Epithelial cell of esophagus (primary cell): ENCODE results near the gene GGT7.

Experiments
- DNase-seq: peaks from one replicate; pipeline ENCODE4 v3.0.0; 2010; ENCODE audit warnings: low read depth
- H3K4me3 ChIP-seq: 2 replicates; pipeline ENCODE4 v1.5.1; 2011; ENCODE audit warnings: mild to moderate bottlenecking, low read length, control low read depth
- TF ChIP-seq, protein P1 (sequence below): IDR thresholded peaks from 2 replicates; pipeline ENCODE4 v1.5.1; 2011; ENCODE audit warnings: low read depth, mild to moderate bottlenecking, low read length, control low read depth, inconsistent platforms; ENCODE audit not compliant: insufficient read depth; ENCODE audit errors: missing control alignments

GGT7 gene

DNA sequence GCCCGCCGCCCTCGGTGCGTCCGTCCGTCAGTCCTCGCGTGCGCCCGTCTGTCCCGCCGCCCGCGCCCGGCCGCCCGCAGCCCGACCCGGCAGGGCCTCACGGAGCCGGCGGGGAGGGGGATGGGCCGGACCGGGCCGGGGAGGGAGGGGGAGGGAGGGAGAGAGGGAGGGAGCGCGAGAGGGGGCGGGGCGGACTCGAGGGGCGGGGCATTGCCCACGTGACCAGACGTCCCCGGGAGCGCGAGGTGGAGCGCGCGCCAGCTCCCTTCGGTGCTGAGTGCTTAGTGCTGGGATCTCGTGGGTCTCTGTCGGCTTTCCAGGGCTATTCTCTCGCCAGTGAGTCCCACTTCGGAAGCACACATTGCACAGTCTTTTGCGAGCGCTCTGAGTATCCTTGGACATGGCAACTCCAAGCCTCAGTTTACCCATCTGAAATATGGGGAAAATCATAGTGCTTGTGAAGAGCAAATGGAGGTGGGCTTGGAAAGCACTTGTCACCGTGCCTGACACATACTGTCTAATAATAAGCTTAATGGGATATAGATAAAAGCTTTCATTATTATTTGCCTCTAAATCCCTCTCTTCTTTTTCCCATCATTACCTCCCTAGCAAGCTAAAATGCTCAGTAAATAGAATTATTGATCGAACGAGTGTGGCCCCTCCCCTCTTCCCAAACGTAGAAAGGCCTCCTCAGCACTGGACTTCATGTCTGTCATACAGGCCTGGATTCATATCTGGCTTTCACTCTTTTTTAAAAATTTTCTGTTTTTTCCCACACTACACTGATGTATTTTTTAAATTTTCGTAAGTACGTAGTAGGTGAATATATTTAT lies 46.9 kb downstream of the GGT7 start, which contains the start of gene NCOA6:
Gene NCOA6, minus strand, starts transcription at position 122 of the 833 bp plus-strand sequence. CDS start 43,296 bp downstream, outside the sequence.
- TF ChIP-seq, protein P1, sequence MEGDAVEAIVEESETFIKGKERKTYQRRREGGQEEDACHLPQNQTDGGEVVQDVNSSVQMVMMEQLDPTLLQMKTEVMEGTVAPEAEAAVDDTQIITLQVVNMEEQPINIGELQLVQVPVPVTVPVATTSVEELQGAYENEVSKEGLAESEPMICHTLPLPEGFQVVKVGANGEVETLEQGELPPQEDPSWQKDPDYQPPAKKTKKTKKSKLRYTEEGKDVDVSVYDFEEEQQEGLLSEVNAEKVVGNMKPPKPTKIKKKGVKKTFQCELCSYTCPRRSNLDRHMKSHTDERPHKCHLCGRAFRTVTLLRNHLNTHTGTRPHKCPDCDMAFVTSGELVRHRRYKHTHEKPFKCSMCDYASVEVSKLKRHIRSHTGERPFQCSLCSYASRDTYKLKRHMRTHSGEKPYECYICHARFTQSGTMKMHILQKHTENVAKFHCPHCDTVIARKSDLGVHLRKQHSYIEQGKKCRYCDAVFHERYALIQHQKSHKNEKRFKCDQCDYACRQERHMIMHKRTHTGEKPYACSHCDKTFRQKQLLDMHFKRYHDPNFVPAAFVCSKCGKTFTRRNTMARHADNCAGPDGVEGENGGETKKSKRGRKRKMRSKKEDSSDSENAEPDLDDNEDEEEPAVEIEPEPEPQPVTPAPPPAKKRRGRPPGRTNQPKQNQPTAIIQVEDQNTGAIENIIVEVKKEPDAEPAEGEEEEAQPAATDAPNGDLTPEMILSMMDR = no peak
- peak within 1 kb of the TSS; percentile 91 for H3K4me3 ChIP-seq
- DNase-seq = peak; percentile 87

DNA sequence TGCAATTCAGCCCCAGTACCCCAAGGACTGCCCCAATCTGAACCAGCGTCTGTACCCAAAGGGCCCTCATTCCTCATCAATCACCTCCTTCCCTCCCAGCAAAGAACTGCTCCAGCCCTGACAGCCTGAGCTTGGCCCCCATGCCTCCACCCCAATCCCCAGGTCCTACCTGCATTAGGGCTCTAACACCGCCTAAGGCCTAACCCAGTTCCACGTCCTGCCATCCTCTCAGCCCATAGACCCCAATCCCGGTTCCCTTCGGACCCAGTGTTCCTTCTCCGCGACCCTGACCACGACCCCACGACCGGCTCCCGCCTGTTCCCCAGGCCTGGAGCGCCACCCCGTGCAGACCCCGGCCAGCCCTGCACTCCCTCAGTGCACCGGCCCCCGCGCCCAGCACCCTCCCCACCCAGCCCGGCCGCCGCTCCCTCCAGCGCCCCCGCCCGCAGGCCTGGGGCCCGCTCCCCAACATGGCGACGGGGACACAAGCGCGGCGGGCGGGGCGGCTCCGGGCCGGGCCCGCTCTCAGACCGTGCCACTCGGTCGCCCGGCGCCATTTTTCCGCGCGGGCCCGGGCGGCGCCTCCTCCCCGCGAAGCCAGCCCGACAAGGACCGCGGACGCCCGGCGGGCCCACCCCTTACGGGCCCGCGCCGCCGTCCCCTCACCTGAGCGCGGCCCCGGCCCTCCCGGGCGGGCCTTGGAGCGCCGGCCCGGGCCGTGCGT lies 47.7 kb downstream of the GGT7 start:
- TF ChIP-seq, protein P1 = no peak
- H3K4me3 ChIP-seq = peak overlapping the region; percentile 91
- peak; percentile 55 for DNase-seq

DNA sequence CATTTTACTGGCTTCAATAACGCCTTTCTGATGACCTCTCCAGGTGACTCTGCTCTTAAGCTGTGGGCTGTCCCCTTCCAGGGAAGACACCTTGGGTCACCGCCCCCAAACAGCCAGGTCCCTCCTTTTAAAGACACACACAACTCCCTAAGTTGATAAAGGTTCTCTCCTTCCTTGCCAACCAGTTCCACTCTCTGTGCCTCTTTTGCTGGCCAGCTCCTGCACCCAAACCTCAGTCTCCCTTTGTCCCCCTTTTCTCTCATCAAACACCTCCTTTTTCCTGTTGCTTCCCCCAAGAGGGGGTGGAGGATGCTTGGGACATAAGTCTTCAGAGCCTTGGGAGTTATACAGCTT lies 48.2 kb downstream of the GGT7 start:
- TF ChIP-seq, protein P1 = no peak
- H3K4me3 ChIP-seq = peak overlapping the region; percentile 91

DNA sequence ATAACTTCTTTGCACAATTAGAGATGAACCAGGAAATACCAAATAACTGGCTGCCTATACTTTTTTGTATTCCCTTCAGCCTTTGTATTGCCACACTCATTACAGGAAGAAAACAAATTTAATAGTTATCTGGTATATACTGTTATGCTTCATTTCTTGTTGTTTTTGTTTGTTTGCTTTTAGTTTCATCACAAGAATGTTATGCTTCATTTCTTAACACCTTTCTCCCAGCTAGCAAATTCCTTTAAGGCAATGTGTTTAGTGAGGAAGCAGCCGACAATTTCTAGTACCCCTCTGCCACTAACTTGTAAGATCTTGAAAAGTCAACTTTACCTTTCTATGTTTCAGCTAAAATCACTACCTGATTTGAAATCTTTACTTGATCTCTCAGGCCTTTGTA lies 48.6 kb downstream of the GGT7 start:
- TF ChIP-seq, protein P1 = no peak
- no peak for DNase-seq

More for the DNA sequence above, 48.2 kb downstream of the GGT7 start:
- peak; percentile 89 for DNase-seq

DNA sequence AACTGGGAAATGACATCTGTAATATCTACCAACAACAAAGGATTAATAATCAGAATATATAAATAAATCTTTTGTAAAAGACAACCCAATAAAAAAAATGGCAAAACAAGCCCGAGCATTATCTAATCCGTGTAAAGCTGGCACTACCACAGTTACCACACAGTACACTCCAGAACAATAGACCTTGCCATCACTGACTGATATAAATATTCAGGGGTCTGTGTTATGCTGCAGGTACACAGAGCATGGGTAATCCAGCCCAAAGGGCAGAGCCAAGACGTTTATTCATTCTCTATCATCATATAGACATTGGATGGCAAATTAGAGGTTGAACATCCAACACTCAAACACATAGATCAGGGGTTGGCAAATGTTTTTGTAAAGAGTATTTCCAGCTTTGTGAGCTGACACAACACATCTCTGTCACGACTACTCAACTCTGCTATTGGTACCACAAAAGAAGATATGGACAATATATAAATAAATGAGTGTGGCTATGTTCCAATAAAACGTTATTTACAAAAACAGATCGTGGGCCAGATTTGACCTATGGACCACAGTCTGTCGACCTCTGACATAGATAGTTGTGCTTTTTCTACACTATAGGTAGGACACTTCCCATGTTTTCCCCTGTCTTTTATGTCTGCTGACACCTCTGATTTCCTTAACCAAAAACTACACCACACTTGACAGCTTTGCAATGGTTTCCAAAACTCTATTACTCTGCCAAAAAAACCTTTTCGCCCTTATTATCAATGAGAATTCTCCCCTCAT lies 51.7 kb downstream of the GGT7 start:
- H3K4me3 ChIP-seq = no peak overlapping the region
- no peak for DNase-seq
- TF ChIP-seq, protein P1 = no peak

More for the DNA sequence above, 48.6 kb downstream of the GGT7 start:
- H3K4me3 ChIP-seq = peak overlapping the region; percentile 91

DNA sequence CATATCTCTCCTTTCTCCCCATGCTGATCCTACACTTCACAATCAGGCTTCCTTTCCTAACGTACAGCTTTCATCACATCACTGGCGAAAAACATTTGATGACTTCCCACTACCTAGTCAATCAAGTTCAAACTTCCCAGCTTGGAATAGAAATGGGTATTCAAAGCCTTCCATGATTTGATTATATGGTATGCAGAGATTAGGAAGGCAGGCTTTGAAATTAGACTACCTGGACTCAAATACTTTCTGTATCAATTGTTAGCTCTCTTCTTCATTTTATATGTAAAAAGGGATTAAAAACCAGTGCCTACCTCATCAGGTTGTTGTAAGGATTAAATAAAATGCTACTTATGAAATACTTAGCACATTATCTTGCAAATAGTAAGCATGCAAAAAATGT lies 54.9 kb downstream of the GGT7 start:
- no peak overlapping the region for H3K4me3 ChIP-seq
- TF ChIP-seq, protein P1 = no peak
- DNase-seq = no peak
